GM12878 (cell line): ENCODE data around the gene UFSP2. TPM values are rescaled to one million over a fixed set of nuclear protein-coding genes. Genes with fewer than 3 reads are reported as not detected.

Source experiments
- ATAC-seq: fragments of 200-7000 bp; cut with Tn5 transposase; 3 replicates; pipeline ENCODE4 v1.9.1; 2020; ENCODE audit warnings: mild to moderate bottlenecking, moderate library complexity
- BruUV-seq: library from RNA; stranded (reverse); fragments of 400-500 nt; replicated peaks from 2 replicates; lab custom pipeline; 2021; lab: Mats Ljungman, UMichigan
- CTCF ChIA-PET: fragments of 300-600 bp; sonication (Branson Sonifier 250); formaldehyde crosslinking; extraction: SDS; loops from one replicate; lab custom pipeline; 2021; ENCODE audit warnings: inconsistent platforms; lab: Yijun Ruan, JAX
- POLR2A ChIA-PET: fragments of 350-600 bp; formaldehyde crosslinking; extraction: SDS; loops from one replicate; lab custom pipeline; 2021; ENCODE audit warnings: inconsistent platforms; lab: Charles Lee
- RAD21 ChIA-PET: fragments of 300-600 bp; sonication (Branson Sonifier 250); formaldehyde crosslinking; loops from one replicate; lab custom pipeline; 2023; ENCODE audit warnings: antibody characterized with exemption; ENCODE audit not compliant: unreplicated experiment; lab: Charles Lee
- SMC1A ChIA-PET: fragments of 300-600 bp; sonication (Branson Sonifier 250); formaldehyde crosslinking; loops from one replicate; lab custom pipeline; 2023; ENCODE audit not compliant: unreplicated experiment, uncharacterized antibody; lab: Charles Lee
- DNase-seq: peaks from one replicate; pipeline ENCODE4 v3.0.0-alpha.2; 2011; ENCODE audit warnings: low read depth, low spot score
- FAIRE-seq: peaks from 3 replicates; lab custom pipeline; 2011; peaks lifted over from hg19 to GRCh38; lab: Jason Lieb, UNC
- H2AFZ ChIP-seq: 2 replicates; pipeline ENCODE4 v1.6.0; 2011; ENCODE audit warnings: low read depth, low read length, control low read depth; ENCODE audit not compliant: control insufficient read depth
- H3K27ac ChIP-seq: 2 replicates; pipeline ENCODE4 v1.5.1; 2011; ENCODE audit warnings: control low read depth; ENCODE audit not compliant: control insufficient read depth, insufficient read depth
- H3K27me3 ChIP-seq, 2 experiments: replicated peaks in 1 of 2; 2 replicates each; pipeline versions ENCODE4 v1.6.0 to v1.6.1; 2011; ENCODE audit warnings: low read length in 1 of 2; ENCODE audit not compliant: control insufficient read depth in 2 of 2, insufficient read depth in 2 of 2
- H3K36me3 ChIP-seq, 2 experiments: 2 replicates each; pipeline ENCODE4 v1.5.1; 2011; ENCODE audit warnings: low read length in 1 of 2; ENCODE audit not compliant: control insufficient read depth in 2 of 2, insufficient read depth in 2 of 2
- H3K4me1 ChIP-seq: 2 replicates; pipeline ENCODE4 v1.6.1; 2011; ENCODE audit warnings: mild to moderate bottlenecking, low read length, moderate library complexity, mixed read lengths; ENCODE audit not compliant: control insufficient read depth, insufficient read depth
- H3K4me2 ChIP-seq: 2 replicates; pipeline ENCODE4 v1.6.0; 2011; ENCODE audit warnings: control low read depth; ENCODE audit not compliant: control insufficient read depth, insufficient read depth
- H3K4me3 ChIP-seq: fragments of 200-600 bp; sonication (generic); 2 replicates; pipeline ENCODE4 v1.5.1; 2016
- H3K79me2 ChIP-seq: 2 replicates; pipeline ENCODE4 v1.6.0; 2011; ENCODE audit warnings: low read length; ENCODE audit not compliant: control insufficient read depth, insufficient read depth
- H3K9ac ChIP-seq: 2 replicates; pipeline ENCODE4 v1.8.0; 2011; ENCODE audit warnings: low read length, control low read depth, mixed read lengths; ENCODE audit not compliant: control insufficient read depth, insufficient read depth
- H3K9me3 ChIP-seq: replicated peaks from 3 replicates; pipeline ENCODE4 v1.5.1; 2011; ENCODE audit warnings: mild to moderate bottlenecking, low read length; ENCODE audit not compliant: control insufficient read depth, insufficient read depth
- H4K20me1 ChIP-seq: 2 replicates; pipeline ENCODE4 v1.6.0; 2011; ENCODE audit not compliant: control insufficient read depth, insufficient read depth
- CBFB ChIP-seq: IDR thresholded peaks from 2 replicates; pipeline ENCODE4 v1.6.1; 2016; ENCODE audit warnings: antibody characterized with exemption, low read depth
- MLLT1 ChIP-seq: fragments of 450-650 bp; IDR thresholded peaks from 2 replicates; pipeline ENCODE4 v1.6.1; 2016; ENCODE audit warnings: mild to moderate bottlenecking
- NFIC ChIP-seq: IDR thresholded peaks from 2 replicates; pipeline ENCODE4 v1.6.1; 2012; ENCODE audit warnings: low read depth, mild to moderate bottlenecking, inconsistent platforms, low read length, moderate library complexity
- ZBED1 ChIP-seq: IDR thresholded peaks from 2 replicates; pipeline ENCODE4 v1.6.1; 2016; ENCODE audit warnings: borderline replicate concordance
- whole genome bisulfite sequencing: methylation state at CpG from one replicate; pipeline ENCODE4 v1.1.6; 2016; ENCODE audit warnings: low lambda C conversion rate; ENCODE audit not compliant: insufficient replicate concordance, insufficient coverage; ENCODE audit errors: missing lambda C conversion rate; 5-methylcytosine and 5-hydroxymethylcytosine counted together
- in situ Hi-C: fragments of 300-500 bp; cut with MboI; formaldehyde crosslinking; loops from 9 replicates; pipeline ENCODE4 v1.14.3; 2018; ENCODE audit warnings: mixed read lengths
- intact Hi-C: fragments of 100-400 bp; cut with micrococcal nuclease; formaldehyde crosslinking; loops from one replicate; pipeline ENCODE4 v1.14.2; 2022; ENCODE audit not compliant: unreplicated experiment
- polyA plus RNA-seq, 11 experiments: library from polyadenylated mRNA; depleted of rRNA in 4 of 11; unstranded in 6 of 11; stranded (reverse) in 5 of 11; fragments of >200 nt; fragmentation: Nextera tagmentation in 4 of 11; fragmentation: Illumina TruSeq in 1 of 11; extraction: Ambion mirVana in 4 of 11; extraction: Trizol in 1 of 11; gene quantifications; 1 replicate in 1 of 11; 2 replicates in 10 of 11; pipeline versions ENCODE4 v1.2.1 to v1.2.3, GENCODE V29; 2011 to 2016; ENCODE audit warnings: inconsistent platforms in 2 of 11, missing spikeins in 2 of 11, low read depth in 1 of 11
- total RNA-seq, 4 experiments: library from RNA; depleted of rRNA in 3 of 4; stranded (reverse); fragments of >200 nt in 3 of 4; fragmentation: Illumina TruSeq in 1 of 4; extraction: Trizol in 1 of 4; gene quantifications; 2 replicates each; pipeline versions ENCODE4 v1.2.1 to v1.2.3, GENCODE V29; 2013 to 2021

Gene UFSP2
- total and polyA plus RNA-seq, 10 of the 15 experiments (the other 5 are each of a cell fraction or from before 2014, with no cell fraction given), result 25.4 to 53.1 (median 37.7) TPM

GRCh38 chr4:185394568-185395237 is 31.1 kb downstream of the UFSP2 start (continued):
- TF ChIP-seq MLLT1 (peak; percentile 98), NFIC (no peak)

- DNase-seq, result no peak
- intact Hi-C loops (no loop called here), in situ Hi-C loops (no loop called here)
- Histone ChIP-seq H3K4me1 (peaks cover 19% of the 10 kb centered on the region), H4K20me1 (no peaks in the 10 kb centered on the region), H3K27me3 (no peaks in the 10 kb centered on the region), H3K36me3 (peaks cover 0 to under 1% of the 10 kb centered on the region in 2 experiments; a peak in 1 of 4 replicates)
- no peak for FAIRE-seq
- TF ChIP-seq ZBED1 (no peak), CBFB (no peak)
- TF ChIP-seq, all 136 proteins: peak for 0
- ChIA-PET CTCF (interaction anchor here (1.0 kb wide), 1 partner anchor 206 kb away, joined by 3 read pairs; no protein-coding TSS in a partner anchor), SMC1A (interaction anchor here (1.1 to 2.7 kb wide), 2 partner anchors 46 to 183 kb away, joined by 3 to 7 read pairs; partner anchors contain the start of gene SNX25), RAD21 (no interaction called here), POLR2A (interaction anchor here (7.9 kb wide), 1 partner anchor 83 kb away, joined by 60 read pairs; no protein-coding TSS in a partner anchor)
- no peak overlapping the region for H3K4me3 ChIP-seq
- H3K9ac ChIP-seq, result no peak overlapping the region
- WGBS, result 68% methylated on average over 1 of the region's 1 CpG
- H3K9me3 ChIP-seq, result no peaks in the 10 kb centered on the region
- no peak overlapping the region for H2AFZ ChIP-seq
- BruUV-seq, result no TSS peak
- peaks cover 29% of the 10 kb centered on the region for H3K79me2 ChIP-seq
- H3K27ac ChIP-seq, result no peak overlapping the region
- H3K4me2 ChIP-seq, result no peak overlapping the region
- no peak for ATAC-seq
Observed at GRCh38 chr4:185392156-185392555, 33.6 kb downstream of the UFSP2 start.
